Activated naive CD8-positive, alpha-beta T cell treated with anti-CD3 and anti-CD28 coated beads for 36 hours (primary cell): ENCODE measurements around the gene AGAP1. TPM values are rescaled to one million over a fixed set of nuclear protein-coding genes. Genes with fewer than 3 reads are reported as not detected.

Experiments
- DNase-seq: peaks from one replicate; pipeline ENCODE4 v3.0.0; 2021
- H3K27ac Mint-ChIP-seq: one replicate; pipeline ENCODE4 v1.8.0; 2022; ENCODE audit warnings: mild to moderate bottlenecking, moderate library complexity, mixed read lengths
- H3K27me3 Mint-ChIP-seq: one replicate; pipeline ENCODE4 v1.8.0; 2022; ENCODE audit warnings: mild to moderate bottlenecking, mixed read lengths
- H3K36me3 Mint-ChIP-seq: one replicate; pipeline ENCODE4 v1.8.0; 2021; ENCODE audit warnings: mild to moderate bottlenecking, mixed read lengths
- H3K4me1 Mint-ChIP-seq: one replicate; pipeline ENCODE4 v1.8.0; 2021; ENCODE audit warnings: mixed read lengths
- H3K4me3 Mint-ChIP-seq: one replicate; pipeline ENCODE4 v1.8.0; 2022; ENCODE audit warnings: mild to moderate bottlenecking, moderate library complexity, mixed read lengths
- H3K9me3 Mint-ChIP-seq: one replicate; pipeline ENCODE4 v1.8.0; 2022; ENCODE audit warnings: mixed read lengths
- total RNA-seq, 2 experiments: library from RNA; stranded (reverse); gene quantifications; one replicate each; pipeline ENCODE4 v1.2.3, GENCODE V29; 2021

AGAP1 gene
- total RNA-seq, 2 experiments from 2014 or later = 0.89 to 1.4 TPM

DNA sequence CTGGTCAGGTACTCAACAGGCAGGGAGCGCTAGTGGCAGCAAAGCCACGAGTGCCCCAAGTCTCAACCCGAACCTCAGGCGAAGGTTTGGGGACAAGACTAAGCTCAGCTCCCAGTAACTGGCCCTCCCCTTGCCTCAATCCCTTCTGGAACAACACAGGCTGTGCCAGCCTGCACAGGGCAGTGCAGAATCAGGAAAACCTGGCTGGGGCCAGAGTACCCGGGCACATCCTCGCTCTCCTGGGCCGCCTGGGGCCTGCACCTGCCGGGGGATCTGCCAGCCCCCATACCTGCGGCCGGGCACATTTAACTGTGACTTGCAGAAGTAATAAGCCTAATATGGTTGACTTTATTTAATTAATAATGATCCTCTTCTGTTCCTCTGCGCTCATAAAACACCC is 613.7 kb downstream of the AGAP1 start:
- Mint-ChIP-seq H3K27ac (no peak overlapping the region), H3K4me3 (no peak overlapping the region), H3K9me3 (no peaks in the 10 kb centered on the region), H3K4me1 (no peaks in the 10 kb centered on the region), H3K36me3 (no peaks in the 10 kb centered on the region), H3K27me3 (peaks cover 31% of the 10 kb centered on the region)
- no peak for DNase-seq

DNA sequence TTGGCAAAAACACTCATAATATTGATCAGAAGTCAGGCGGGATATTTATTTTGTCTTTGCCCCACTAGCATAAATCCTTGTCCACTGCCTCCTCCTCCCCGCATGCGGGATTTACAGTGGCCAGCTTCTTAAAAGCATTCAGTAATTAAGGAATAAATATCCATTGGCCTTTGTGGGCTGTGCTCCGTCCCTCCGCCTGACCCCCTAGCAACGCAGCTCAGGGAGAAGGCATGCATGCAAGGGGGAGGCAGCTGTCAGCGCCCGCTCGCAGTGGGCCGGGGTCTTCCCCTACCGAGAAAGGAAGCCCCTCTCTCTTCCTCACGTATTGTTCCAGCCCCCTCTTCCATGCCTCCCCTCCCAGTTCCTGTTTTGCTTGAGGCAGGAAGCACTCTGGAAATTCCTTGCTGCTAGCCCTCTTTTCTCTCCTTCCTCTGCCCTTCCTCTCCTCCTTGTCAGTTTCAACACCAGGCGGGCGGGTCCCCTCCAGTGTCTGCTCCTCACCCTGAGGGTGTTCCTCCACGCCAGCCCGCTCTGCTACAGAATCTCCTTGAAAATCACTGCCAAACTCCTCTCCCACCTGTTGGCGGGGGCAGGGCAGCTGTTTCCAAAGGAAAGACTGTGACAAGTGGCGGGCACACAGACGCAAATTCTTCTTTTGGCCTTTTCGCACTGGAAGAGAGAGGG is 614.2 kb downstream of the AGAP1 start:
- DNase-seq = no peak
- no peaks in the 10 kb centered on the region for H3K9me3 Mint-ChIP-seq
- H3K4me3 Mint-ChIP-seq = no peak overlapping the region
- no peak overlapping the region for H3K27ac Mint-ChIP-seq
- peaks cover 29% of the 10 kb centered on the region for H3K27me3 Mint-ChIP-seq
- no peaks in the 10 kb centered on the region for H3K4me1 Mint-ChIP-seq
- H3K36me3 Mint-ChIP-seq = no peaks in the 10 kb centered on the region

DNA sequence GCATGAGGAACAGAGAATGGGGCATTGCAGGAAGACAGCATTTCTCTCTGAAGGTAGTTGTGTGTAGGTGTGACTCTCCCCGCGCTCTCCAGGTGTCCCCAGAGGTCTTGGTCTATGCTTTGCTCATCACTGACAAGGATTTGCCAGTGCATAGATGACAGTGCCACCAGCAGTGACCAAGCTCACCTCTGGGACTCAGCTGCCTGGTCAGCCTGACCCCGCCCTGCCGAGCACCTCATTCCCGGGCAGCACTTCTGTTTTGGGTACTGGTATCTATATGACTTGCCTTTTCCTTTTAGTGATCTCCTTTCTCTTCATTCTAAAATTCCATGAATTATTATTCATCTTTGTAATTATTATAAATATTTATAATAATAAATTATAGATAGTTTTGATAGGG is 615.2 kb downstream of the AGAP1 start:
- no peak overlapping the region for H3K4me3 Mint-ChIP-seq
- no peak for DNase-seq
- no peaks in the 10 kb centered on the region for H3K9me3 Mint-ChIP-seq
- peaks cover 25% of the 10 kb centered on the region for H3K27me3 Mint-ChIP-seq
- H3K27ac Mint-ChIP-seq = no peak overlapping the region
- no peaks in the 10 kb centered on the region for H3K4me1 Mint-ChIP-seq
- H3K36me3 Mint-ChIP-seq = no peaks in the 10 kb centered on the region

DNA sequence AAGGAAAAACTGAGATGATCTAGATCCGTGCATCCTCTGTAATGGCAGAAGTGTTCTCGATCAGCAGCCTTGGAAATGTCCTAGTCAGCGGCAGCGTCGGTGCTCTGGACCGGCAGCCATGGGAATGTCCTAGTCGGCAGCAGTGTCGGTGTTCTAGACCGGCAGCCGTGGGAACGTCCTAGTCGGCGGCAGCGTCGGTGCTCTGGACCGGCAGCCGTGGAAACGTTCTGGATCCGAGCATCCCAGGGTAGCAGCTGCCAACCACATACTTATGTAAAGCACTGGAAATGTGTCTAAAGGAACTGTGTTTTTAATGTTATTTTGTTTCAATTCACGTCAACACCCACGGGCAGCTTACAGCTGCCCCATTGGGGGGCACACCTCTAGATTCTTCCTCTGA is 615.6 kb downstream of the AGAP1 start:
- Mint-ChIP-seq H3K36me3 (no peaks in the 10 kb centered on the region), H3K9me3 (no peaks in the 10 kb centered on the region), H3K27ac (no peak overlapping the region), H3K4me3 (no peak overlapping the region), H3K4me1 (no peaks in the 10 kb centered on the region), H3K27me3 (peaks cover 25% of the 10 kb centered on the region)
- no peak for DNase-seq

DNA sequence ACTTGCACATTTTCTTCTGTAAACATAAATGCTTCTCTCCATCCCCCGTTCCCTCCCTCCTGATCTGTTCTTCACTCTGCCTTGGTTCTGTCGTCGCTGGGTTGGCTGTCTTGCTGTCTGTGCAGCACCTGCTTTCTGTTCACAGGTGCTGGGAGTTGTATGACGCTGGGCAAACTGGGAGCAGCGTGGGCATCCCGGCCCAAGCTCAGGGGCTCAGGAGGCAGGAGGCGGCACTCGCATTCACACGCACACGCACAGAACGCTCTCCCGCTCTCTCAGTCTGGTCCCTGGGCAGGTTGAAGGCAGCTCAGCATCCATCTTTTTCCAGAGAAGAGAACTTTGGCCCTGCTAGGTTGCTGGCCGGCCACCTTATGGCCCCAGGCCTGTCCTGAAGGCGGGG is 618.6 kb downstream of the AGAP1 start:
- Mint-ChIP-seq H3K27ac (no peak overlapping the region), H3K9me3 (no peaks in the 10 kb centered on the region), H3K27me3 (peaks cover 25% of the 10 kb centered on the region), H3K4me3 (no peak overlapping the region), H3K4me1 (no peaks in the 10 kb centered on the region), H3K36me3 (no peaks in the 10 kb centered on the region)
- no peak for DNase-seq

DNA sequence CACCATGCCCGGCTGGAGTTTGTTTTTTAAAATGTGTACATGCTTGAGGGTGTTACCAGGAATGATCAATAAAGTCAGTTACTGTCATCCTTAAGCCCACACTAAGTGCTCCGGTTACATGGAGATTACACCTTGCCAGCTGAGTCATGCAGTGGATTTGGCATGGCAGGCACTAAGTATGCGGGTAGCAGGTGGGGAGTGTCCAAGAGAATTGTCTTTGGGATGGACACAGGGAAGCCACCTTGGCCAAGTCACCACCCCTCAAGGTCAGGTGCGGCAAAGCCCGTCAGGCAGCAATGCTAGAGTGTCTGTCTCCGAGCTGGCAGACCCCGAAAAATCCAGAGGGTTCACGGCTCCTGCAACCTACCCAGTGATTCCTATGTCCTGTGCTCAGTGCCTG is 619.6 kb downstream of the AGAP1 start:
- Mint-ChIP-seq H3K36me3 (no peaks in the 10 kb centered on the region), H3K27me3 (peaks cover 16% of the 10 kb centered on the region), H3K4me3 (no peak overlapping the region), H3K4me1 (no peaks in the 10 kb centered on the region), H3K27ac (no peak overlapping the region), H3K9me3 (no peaks in the 10 kb centered on the region)
- DNase-seq = no peak

DNA sequence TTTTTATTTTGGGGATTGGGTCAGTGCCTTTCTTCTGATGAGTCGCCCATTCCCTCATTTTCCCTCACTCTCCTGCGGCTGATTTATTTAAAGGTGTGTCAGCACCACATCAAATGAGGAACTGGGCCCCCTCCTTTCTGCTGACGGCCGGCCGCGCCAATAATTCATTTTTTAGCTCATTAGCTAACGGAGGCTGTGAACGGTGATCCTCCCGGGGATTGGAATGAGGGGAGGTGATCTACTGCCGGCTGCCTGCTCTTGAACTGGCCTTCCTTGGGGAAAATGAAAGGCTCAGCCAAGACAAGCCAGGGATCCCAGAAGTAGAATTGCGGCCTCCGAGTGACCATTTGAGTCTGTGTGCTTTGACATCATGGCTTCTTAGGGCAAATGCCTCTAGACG is 620.1 kb downstream of the AGAP1 start:
- H3K36me3 Mint-ChIP-seq = no peaks in the 10 kb centered on the region
- H3K4me1 Mint-ChIP-seq = no peaks in the 10 kb centered on the region
- no peaks in the 10 kb centered on the region for H3K9me3 Mint-ChIP-seq
- no peak overlapping the region for H3K27ac Mint-ChIP-seq
- DNase-seq = no peak
- peaks cover 14% of the 10 kb centered on the region for H3K27me3 Mint-ChIP-seq
- no peak overlapping the region for H3K4me3 Mint-ChIP-seq

DNA sequence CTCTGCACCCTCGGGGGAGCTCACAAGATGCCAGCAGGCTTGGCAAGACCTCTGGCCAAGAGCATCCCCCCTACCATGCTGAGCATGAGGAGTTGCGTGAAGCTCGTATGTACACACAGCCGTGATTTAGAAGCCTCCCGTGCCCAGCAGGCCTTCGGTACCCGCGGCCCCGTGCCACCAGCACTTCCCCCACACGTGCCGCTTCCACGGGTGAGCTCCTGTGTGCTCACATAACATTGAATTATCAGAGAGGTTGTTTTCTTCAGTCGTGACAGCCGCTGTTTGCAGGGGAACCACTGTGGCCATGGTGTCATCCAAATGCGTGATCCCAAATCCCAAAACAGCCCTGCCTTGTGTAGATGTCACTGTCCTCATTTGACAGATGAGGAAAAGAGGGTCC is 621.1 kb downstream of the AGAP1 start:
- Mint-ChIP-seq H3K36me3 (no peaks in the 10 kb centered on the region), H3K4me3 (no peak overlapping the region), H3K4me1 (no peaks in the 10 kb centered on the region), H3K27ac (no peak overlapping the region), H3K9me3 (no peaks in the 10 kb centered on the region), H3K27me3 (peaks cover 7% of the 10 kb centered on the region)
- no peak for DNase-seq

DNA sequence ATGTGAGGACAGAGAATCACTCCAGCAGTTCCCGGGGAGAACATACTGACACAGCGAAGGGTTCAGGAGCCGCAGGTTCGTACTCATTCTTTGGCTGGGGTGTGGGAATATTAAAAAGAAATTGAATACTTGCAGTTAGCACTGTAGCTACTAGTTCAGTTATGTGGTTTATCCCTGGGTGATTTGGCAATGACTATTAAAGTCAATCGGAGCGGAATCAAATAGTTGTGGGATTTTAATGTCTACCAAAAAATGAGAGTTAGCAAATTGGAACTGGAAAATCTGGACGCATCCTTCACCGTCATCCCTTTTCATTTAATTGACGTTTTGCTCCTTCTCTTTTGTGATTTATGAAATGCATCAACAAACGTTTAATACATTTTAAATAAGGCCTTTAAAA is 623.6 kb downstream of the AGAP1 start:
- Mint-ChIP-seq H3K9me3 (no peaks in the 10 kb centered on the region), H3K36me3 (no peaks in the 10 kb centered on the region), H3K4me3 (no peak overlapping the region)

DNA sequence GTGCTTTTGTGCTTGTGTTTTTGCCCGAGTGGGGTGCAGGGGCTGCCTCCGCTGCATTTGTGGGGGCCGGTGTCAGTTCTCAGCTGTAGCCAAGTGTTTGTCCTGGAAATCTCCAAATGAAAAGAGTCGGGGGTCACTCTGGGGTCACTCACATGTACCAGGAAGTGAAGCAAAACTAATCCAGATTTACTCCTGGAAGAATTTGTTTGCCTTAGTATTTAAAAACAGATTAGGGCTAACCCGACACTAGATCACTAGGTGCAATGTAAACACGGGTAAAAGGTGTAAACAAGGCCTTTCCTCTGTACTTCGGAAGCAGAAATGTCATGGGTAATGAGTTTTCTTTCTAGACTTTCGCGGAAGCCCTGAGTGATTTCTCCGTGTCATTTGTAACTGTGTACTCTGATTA is 624.0 kb downstream of the AGAP1 start:
- Mint-ChIP-seq H3K27me3 (peaks cover 4% of the 10 kb centered on the region), H3K4me1 (no peaks in the 10 kb centered on the region), H3K36me3 (no peaks in the 10 kb centered on the region), H3K9me3 (no peaks in the 10 kb centered on the region), H3K27ac (no peak overlapping the region), H3K4me3 (no peak overlapping the region)
- no peak for DNase-seq

More for the DNA sequence above, 623.6 kb downstream of the AGAP1 start:
- no peaks in the 10 kb centered on the region for H3K4me1 Mint-ChIP-seq
- DNase-seq = no peak
- H3K27me3 Mint-ChIP-seq = peaks cover 4% of the 10 kb centered on the region
- no peak overlapping the region for H3K27ac Mint-ChIP-seq

DNA sequence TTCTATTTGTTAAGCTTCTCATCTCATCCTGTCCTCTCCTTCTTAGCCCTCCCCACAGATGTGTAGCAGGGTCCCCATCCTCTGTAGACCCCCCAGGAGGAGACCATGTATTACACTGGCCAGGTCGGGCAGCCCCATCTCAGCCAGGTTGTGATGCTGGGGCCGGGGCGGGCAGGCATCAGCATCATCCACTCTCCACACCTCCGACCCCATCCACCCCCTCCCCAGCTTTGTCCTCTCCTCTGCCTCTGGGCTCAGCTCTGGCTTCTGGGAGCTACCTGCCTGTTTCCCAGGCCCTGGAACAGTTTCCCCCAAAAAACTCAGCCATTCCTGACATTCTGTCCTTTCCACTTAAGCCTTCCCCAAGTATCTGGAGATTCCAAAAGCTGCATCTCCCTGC is 625.2 kb downstream of the AGAP1 start:
- Mint-ChIP-seq H3K27ac (no peak overlapping the region), H3K36me3 (no peaks in the 10 kb centered on the region), H3K9me3 (no peaks in the 10 kb centered on the region), H3K4me1 (no peaks in the 10 kb centered on the region), H3K27me3 (peaks cover 4% of the 10 kb centered on the region), H3K4me3 (no peak overlapping the region)
- DNase-seq = no peak

DNA sequence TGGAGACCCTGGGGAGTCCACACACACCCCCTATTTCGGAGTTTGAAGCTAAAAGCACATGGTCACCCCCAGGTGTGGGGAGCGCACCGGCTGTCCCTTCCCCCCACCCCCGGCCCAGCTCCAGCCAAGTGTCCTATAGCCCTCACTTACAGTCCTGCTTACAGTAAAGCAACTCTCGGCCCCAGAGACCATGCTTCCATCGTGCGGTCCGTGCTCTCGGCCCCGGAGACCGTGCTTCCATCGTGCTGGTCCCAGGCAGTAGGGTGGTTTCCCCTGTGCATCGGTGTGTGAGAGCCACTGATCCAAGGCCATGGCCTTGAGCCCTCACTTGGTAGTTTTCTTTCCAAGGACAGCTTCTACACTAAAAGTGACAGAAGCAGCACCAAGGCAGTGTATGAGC is 625.6 kb downstream of the AGAP1 start:
- no peaks in the 10 kb centered on the region for H3K36me3 Mint-ChIP-seq
- H3K27ac Mint-ChIP-seq = no peak overlapping the region
- no peak overlapping the region for H3K4me3 Mint-ChIP-seq
- peaks cover 4% of the 10 kb centered on the region for H3K27me3 Mint-ChIP-seq
- no peaks in the 10 kb centered on the region for H3K9me3 Mint-ChIP-seq
- DNase-seq = no peak
- no peaks in the 10 kb centered on the region for H3K4me1 Mint-ChIP-seq

DNA sequence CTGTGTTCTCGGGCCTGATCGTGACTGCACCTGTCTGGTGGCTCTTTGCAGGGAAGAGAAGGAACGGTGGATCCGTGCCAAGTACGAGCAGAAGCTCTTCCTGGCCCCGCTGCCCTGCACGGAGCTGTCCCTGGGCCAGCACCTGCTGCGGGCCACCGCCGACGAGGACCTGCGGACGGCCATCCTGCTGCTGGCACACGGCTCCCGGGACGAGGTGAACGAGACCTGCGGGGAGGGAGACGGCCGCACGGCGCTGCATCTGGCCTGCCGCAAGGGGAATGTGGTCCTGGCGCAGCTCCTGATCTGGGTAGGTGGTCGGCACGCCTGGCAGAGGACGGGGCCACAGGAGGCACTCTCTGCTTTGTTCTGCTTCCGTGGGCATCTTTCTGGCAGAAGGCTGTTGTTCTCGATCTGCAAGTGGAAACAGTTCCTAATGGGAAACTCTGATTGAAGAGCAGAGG is 626.3 kb downstream of the AGAP1 start:
- no peaks in the 10 kb centered on the region for H3K4me1 Mint-ChIP-seq
- H3K4me3 Mint-ChIP-seq = no peak overlapping the region
- H3K9me3 Mint-ChIP-seq = no peaks in the 10 kb centered on the region
- H3K27ac Mint-ChIP-seq = no peak overlapping the region
- H3K27me3 Mint-ChIP-seq = peaks cover 4% of the 10 kb centered on the region
- H3K36me3 Mint-ChIP-seq = no peaks in the 10 kb centered on the region
- DNase-seq = no peak

DNA sequence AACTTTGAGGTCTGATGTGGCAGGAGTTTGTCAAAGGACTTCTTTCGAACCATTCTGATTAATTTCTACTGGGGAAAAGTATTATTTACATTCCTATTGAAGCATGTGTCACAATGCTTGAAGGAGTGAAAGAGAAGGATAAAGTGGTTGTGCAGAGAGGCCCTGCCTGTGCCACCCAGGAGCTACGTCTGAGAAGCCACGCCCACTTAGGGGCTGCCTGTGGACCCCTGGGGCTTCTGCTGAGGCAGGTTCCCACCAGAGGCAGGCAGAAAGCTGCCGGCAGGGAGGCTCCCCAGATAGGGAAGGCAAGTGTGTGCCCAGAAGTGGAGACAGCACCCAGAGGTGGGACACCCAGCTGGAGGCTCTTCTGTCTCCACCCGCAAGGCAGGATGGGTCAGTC is 627.0 kb downstream of the AGAP1 start:
- Mint-ChIP-seq H3K36me3 (no peaks in the 10 kb centered on the region), H3K9me3 (no peaks in the 10 kb centered on the region), H3K4me1 (no peaks in the 10 kb centered on the region), H3K27ac (no peak overlapping the region), H3K27me3 (peaks cover 4% of the 10 kb centered on the region), H3K4me3 (no peak overlapping the region)
- DNase-seq = no peak

DNA sequence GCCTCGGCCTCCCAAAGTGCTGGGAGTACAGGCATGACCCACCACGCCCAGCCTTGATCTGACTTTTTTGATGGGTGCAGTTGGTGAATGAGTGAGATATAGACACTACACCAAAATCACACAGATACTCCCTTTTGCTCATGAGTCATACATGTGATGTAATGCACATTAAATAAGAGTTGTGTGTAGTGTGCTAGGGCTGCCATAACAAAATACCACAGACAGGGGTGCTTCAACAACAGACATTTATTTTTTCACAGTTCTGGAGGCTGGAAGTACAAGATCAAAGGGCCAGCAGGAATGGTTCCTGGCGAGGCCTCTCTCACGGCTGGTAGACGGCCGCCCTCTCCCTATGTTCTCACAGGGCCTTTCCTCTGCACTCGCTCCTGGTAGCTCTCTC is 627.7 kb downstream of the AGAP1 start:
- Mint-ChIP-seq H3K4me1 (no peaks in the 10 kb centered on the region), H3K4me3 (no peak overlapping the region), H3K36me3 (no peaks in the 10 kb centered on the region), H3K27ac (no peak overlapping the region), H3K27me3 (peaks cover 4% of the 10 kb centered on the region), H3K9me3 (no peaks in the 10 kb centered on the region)
- DNase-seq = no peak

DNA sequence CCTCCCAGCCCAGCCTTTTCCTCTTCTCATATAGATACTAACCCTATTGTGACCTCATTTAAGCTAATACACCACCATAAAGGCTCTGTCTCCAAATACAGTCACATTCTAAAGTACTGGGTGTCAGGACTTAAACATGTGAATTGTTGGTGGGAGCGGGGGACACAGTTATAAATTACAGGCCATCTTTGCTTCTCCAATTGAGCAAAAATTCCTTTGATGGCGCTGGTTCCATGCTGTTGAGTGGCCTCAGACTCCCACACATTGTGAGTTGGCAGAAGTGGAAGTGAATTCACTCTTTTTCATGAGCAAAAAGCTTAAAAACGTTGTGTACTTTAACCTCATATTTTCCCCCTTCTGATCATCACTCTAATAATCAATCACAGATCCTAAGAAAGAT is 628.4 kb downstream of the AGAP1 start:
- no peaks in the 10 kb centered on the region for H3K9me3 Mint-ChIP-seq
- DNase-seq = no peak
- H3K27ac Mint-ChIP-seq = no peak overlapping the region
- no peaks in the 10 kb centered on the region for H3K36me3 Mint-ChIP-seq
- no peaks in the 10 kb centered on the region for H3K4me1 Mint-ChIP-seq
- peaks cover 4% of the 10 kb centered on the region for H3K27me3 Mint-ChIP-seq
- H3K4me3 Mint-ChIP-seq = no peak overlapping the region
